ENCODE results near the gene ITGB2. TPM values are rescaled to one million over a fixed set of nuclear protein-coding genes. Genes with fewer than 3 reads are reported as not detected.
"Not testable (repeated sequence)": the region's sequence is repeated elsewhere in the genome, so short reads cannot be mapped to it uniquely, and the experiment has no call there.

The ITGB2 gene
- polyA plus RNA-seq, 1 donor: 17.1 TPM

DNA sequence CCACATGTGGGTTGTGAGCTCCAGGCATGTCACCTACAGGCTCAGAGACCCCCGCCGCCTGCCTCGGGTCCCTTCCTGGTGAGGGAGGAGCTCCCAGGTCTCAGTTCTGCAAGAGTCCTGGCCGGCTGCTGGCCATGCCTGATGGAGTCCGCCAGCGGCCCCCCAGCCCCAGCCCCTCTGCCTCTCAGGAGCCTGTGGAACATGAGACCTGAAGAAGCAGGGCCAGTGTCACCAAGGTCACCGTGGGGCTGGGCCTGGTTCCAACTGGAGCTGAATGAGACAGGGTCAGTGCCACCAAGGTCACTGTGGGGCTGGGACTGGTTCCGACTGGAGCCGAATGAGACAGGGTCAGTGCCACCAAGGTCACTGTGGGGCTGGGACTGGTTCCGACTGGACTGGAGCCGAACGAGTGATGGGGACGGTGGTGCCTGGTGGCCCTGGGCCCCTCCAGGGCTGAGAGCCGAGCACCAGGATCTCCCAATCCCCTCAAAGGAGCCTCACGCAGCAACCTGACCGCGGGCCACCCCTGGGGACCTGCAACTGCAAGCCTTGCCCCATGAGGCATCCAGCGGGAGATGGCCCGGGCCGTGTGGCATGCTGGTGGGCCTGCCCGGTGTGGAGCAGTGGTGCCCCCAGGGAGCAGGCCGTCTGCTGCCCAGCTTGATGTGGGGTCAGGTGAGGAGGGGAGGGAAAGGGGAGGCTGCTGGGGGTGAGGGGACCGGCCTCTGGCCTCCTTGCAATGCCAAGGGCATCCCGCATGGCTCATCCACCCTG lies 32.7 kb downstream of the ITGB2 start:
- no peak overlapping the region for H3K27ac ChIP-seq (ENCODE audit: low read length)
- H3K9me3 ChIP-seq (ENCODE audit: control insufficient read depth, low read depth, low read length): no peaks in the 10 kb centered on the region
- H3K4me3 ChIP-seq (ENCODE audit: low read length): no peak overlapping the region
- H3K27me3 ChIP-seq (ENCODE audit: control insufficient read depth, insufficient read depth, low read length): peaks cover 4% of the 10 kb centered on the region
- DNase-seq: no peak
- no peaks in the 10 kb centered on the region for H3K4me1 ChIP-seq (ENCODE audit: control insufficient read depth, insufficient read depth, low read length)
- no peaks in the 10 kb centered on the region for H3K36me3 ChIP-seq (ENCODE audit: control insufficient read depth, insufficient read depth, low read length)
- WGBS (ENCODE audit: insufficient coverage, low lambda C conversion rate): no CpG with 5 or more reads among the region's 24 CpGs

DNA sequence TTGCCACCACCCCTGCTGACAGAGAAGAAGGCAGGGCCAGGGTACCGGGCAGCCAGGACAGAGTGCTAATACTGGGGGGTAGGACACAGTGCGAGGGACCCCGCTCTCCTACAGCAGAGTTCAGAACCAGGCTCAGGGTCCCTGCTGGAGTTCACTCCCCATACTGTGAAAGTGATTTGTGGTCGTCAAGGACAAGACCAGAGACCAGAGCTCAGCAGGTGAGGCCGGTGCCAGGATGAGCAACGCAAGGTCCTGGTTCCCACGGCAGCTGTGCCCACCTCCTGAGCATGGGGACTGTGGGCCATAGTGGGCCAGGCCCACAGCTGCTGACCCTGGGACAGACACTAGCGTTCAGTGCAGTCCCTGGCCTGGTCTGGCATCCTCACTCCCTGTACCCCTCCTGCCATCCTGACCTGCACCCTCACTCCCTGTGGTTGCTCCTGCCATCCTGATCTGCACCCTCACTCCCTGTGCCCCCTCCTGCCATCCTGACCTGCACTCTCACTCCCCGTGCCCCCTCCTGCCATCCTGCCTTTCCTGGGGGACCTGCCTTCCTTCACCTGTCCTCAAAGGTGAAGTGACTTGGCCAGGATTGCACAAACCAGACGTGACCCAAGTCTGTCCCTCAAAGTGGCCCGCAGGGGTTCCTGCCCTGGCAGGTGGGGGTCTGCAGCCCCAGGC lies 33.4 kb downstream of the ITGB2 start:
- WGBS (ENCODE audit: insufficient coverage, low lambda C conversion rate): no CpG with 5 or more reads among the region's 11 CpGs
- H3K4me1 ChIP-seq (ENCODE audit: control insufficient read depth, insufficient read depth, low read length): peaks cover under 1% of the 10 kb centered on the region
- no peak overlapping the region for H3K4me3 ChIP-seq (ENCODE audit: low read length)
- no peak overlapping the region for H3K27ac ChIP-seq (ENCODE audit: low read length)
- H3K36me3 ChIP-seq (ENCODE audit: control insufficient read depth, insufficient read depth, low read length): no peaks in the 10 kb centered on the region
- H3K9me3 ChIP-seq (ENCODE audit: control insufficient read depth, low read depth, low read length): no peaks in the 10 kb centered on the region
- H3K27me3 ChIP-seq (ENCODE audit: control insufficient read depth, insufficient read depth, low read length): peaks cover 2% of the 10 kb centered on the region
- DNase-seq: no peak

DNA sequence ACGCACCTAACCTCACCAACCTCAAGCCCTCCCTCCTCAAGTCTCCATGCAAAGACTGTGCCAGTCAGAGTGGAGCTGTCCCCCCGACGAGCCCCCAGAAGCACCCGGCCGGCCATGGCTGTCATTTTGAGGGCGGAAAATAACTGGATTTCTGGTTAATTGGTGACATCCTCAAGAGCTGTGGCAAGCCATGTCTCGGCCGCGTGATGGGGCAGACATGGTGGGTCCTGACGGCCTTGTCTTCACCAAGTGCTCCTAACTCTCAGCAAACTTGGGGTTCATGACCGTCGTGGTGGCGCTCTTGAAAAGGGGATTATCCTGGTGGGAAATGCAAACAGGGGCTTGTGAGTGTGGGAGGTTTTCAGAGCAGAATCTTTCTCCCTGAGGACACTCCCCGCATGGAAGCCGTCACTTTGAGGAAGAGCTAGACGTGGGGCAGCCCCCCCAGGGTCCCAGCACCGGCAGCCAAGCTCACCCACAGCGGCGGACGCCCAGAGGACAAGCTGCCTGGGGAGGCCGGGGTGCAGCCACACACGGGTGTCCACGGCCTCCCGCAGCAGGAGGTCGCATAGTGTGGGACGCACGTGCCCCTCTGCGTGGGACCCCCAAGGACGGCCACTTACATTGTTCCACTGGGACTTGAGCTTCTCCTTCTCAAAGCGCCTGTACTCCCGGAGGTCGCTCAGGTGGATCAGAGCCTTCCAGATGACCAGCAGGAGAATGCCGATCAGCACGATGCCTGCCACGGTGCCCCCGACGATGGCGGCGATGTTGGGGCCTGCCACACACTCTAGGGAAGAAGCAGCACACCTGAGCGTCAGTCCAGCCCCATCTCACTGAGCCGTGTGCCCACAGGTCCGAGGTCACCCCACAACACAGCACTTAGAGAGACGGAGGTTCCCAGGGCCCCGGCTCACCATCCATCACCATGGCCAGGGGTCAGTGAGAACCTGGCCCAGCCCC lies 34.3 kb downstream of the ITGB2 start:
- H3K36me3 ChIP-seq (ENCODE audit: control insufficient read depth, insufficient read depth, low read length): no peaks in the 10 kb centered on the region
- H3K27ac ChIP-seq (ENCODE audit: low read length): no peak overlapping the region
- no CpG with 5 or more reads among the region's 44 CpGs for WGBS (ENCODE audit: insufficient coverage, low lambda C conversion rate)
- H3K4me1 ChIP-seq (ENCODE audit: control insufficient read depth, insufficient read depth, low read length): peaks cover 9% of the 10 kb centered on the region
- DNase-seq: no peak
- H3K27me3 ChIP-seq (ENCODE audit: control insufficient read depth, insufficient read depth, low read length): no peaks in the 10 kb centered on the region
- H3K9me3 ChIP-seq (ENCODE audit: control insufficient read depth, low read depth, low read length): no peaks in the 10 kb centered on the region
- H3K4me3 ChIP-seq (ENCODE audit: low read length): no peak overlapping the region

DNA sequence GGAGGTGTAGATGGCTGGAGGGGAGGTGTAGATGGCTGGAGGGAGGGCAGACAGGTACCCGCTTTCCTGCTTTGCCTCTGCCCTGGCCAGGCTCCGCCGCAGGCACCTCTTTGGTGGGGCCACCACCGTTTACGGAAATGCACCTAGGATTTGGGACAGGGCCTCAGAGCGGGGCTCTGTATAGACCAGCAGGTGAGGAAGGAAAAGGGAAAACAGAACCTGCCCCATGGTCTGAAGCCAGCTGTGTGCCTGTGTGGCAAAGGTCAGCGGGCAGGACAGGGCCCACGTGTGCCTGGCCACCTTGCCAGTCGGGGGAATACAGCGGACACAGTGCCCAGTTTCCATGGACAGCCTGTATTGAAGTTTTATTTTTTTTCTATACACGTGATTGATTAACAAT lies 35.1 kb downstream of the ITGB2 start:
- no CpG with 5 or more reads among the region's 11 CpGs for WGBS (ENCODE audit: insufficient coverage, low lambda C conversion rate)
- H3K4me3 ChIP-seq (ENCODE audit: low read length): no peak overlapping the region
- H3K9me3 ChIP-seq (ENCODE audit: control insufficient read depth, low read depth, low read length): no peaks in the 10 kb centered on the region
- no peaks in the 10 kb centered on the region for H3K36me3 ChIP-seq (ENCODE audit: control insufficient read depth, insufficient read depth, low read length)
- no peaks in the 10 kb centered on the region for H3K27me3 ChIP-seq (ENCODE audit: control insufficient read depth, insufficient read depth, low read length)
- peaks cover 10% of the 10 kb centered on the region for H3K4me1 ChIP-seq (ENCODE audit: control insufficient read depth, insufficient read depth, low read length)
- DNase-seq: no peak
- H3K27ac ChIP-seq (ENCODE audit: low read length): no peak overlapping the region

DNA sequence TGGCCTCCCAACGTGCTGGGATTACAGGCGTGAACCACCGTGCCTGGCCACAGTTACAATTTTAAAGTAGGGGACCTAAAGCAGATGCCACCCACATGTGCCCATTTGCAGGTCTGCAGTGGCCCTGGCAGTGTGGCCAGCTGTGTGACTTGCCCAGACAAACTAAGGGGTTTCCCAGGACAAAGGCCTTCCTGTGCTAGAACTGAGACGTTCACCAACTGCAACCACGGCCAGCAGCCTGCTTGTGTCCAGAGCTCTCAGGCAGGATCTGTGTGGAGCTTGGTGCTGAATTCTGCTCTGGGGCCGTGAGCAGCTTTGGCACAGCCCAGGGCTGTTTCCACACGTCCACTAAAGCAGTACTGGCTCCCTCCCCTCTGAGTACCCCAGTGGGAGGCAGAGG lies 36.6 kb downstream of the ITGB2 start:
- peaks cover 10% of the 10 kb centered on the region for H3K4me1 ChIP-seq (ENCODE audit: control insufficient read depth, insufficient read depth, low read length)
- H3K36me3 ChIP-seq (ENCODE audit: control insufficient read depth, insufficient read depth, low read length): no peaks in the 10 kb centered on the region
- no peak for DNase-seq
- no peaks in the 10 kb centered on the region for H3K9me3 ChIP-seq (ENCODE audit: control insufficient read depth, low read depth, low read length)
- H3K27me3 ChIP-seq (ENCODE audit: control insufficient read depth, insufficient read depth, low read length): no peaks in the 10 kb centered on the region
- H3K27ac ChIP-seq (ENCODE audit: low read length): no peak overlapping the region
- no CpG with 5 or more reads among the region's 7 CpGs for WGBS (ENCODE audit: insufficient coverage, low lambda C conversion rate)
- no peak overlapping the region for H3K4me3 ChIP-seq (ENCODE audit: low read length)

DNA sequence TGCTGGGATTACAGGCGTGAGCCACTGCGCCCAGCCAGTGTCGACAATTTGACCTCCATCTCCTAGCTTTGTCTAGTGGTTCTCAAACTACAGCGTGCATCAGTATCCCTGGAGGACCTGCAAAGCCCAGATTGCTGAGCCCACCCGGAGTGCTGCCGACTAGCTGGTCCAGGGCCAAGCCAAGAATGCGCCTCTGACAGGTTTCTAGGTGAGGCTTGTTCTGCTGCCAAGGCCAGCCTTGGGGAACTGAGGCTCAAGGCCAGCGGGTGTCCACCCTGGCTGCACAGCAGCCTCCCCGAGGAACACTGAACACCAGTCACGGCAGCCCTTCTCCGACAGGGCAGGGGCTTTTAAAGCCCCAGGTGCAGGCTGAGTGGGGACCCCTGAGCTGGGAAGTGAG lies 37.4 kb downstream of the ITGB2 start:
- H3K27me3 ChIP-seq (ENCODE audit: control insufficient read depth, insufficient read depth, low read length): no peaks in the 10 kb centered on the region
- H3K4me1 ChIP-seq (ENCODE audit: control insufficient read depth, insufficient read depth, low read length): peaks cover 18% of the 10 kb centered on the region
- H3K36me3 ChIP-seq (ENCODE audit: control insufficient read depth, insufficient read depth, low read length): no peaks in the 10 kb centered on the region
- DNase-seq: no peak
- no peak overlapping the region for H3K4me3 ChIP-seq (ENCODE audit: low read length)
- no peaks in the 10 kb centered on the region for H3K9me3 ChIP-seq (ENCODE audit: control insufficient read depth, low read depth, low read length)
- WGBS (ENCODE audit: insufficient coverage, low lambda C conversion rate): no CpG with 5 or more reads among the region's 11 CpGs
- no peak overlapping the region for H3K27ac ChIP-seq (ENCODE audit: low read length)

DNA sequence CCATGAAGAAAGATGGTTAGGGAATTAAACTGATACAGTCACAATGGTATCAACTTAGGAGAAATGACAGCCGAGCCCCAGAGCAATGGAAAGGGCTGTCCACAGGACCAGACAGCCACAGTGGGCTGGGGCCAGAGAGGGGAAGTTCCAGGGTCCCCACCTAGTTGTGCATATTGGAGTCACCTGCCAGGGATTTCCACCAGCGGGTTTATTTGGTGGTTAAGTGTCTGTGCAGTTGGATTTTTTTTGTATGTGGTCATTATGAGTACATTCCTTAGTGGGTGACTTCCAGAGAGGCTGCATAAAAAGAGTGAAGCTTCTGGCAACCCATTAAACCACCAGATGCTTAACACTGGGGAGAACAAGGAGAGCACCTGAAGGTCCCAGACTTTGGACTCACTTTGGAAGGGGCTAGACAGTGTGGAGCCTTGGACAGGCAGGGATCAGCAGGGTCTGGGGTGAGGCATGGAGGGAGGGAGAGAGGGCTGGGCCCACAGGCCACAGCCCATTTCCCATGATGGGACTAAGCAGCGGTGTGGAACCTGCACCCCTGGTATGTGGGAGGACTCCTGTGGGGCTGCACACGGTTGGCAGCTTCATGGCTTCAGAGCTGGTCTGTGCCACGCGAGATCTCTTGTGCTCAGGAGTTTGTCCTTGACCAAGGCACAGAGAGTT lies 39.4 kb downstream of the ITGB2 start:
- peaks cover 26% of the 10 kb centered on the region for H3K4me1 ChIP-seq (ENCODE audit: control insufficient read depth, insufficient read depth, low read length)
- H3K9me3 ChIP-seq (ENCODE audit: control insufficient read depth, low read depth, low read length): no peaks in the 10 kb centered on the region
- WGBS (ENCODE audit: insufficient coverage, low lambda C conversion rate): no CpG with 5 or more reads among the region's 6 CpGs
- H3K4me3 ChIP-seq (ENCODE audit: low read length): no peak overlapping the region
- no peaks in the 10 kb centered on the region for H3K27me3 ChIP-seq (ENCODE audit: control insufficient read depth, insufficient read depth, low read length)
- H3K27ac ChIP-seq (ENCODE audit: low read length): peak overlapping the region; percentile 77
- no peak for DNase-seq
- H3K36me3 ChIP-seq (ENCODE audit: control insufficient read depth, insufficient read depth, low read length): no peaks in the 10 kb centered on the region

DNA sequence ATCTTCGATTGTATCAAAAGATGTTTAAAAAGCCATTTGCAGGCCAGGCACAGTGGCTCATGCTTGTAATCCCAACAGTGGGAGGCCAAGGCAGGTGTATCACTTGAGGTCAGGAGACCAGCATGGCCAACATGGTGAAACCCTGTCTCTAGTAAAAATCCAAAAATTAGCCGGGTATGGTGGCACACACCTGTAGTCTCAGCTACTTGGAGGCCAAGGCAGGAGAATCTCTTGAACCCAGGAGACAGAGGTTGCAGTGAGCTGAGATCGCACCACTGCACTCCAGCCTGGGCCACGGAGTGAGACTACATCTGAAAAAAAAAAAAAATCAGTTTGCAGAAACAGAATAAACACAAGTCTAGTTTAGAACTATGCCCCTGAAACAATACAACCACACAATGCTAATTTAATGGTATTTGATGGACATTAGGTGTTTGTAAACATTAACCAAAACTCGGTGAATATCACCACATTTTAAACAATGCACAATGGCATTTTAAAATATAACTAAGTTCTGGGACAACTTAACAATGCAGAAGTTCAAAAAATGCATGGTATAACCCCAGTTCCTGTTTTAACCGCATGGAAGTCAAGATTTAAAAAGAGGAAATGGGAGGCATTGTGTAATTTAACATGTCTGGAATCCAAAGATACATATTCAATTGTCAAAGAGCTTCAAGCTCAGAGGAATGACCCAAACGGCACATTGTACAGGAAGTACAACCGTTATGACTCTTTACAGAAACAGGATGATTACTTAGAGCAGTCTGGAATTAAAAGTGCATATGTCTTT lies 40.1 kb downstream of the ITGB2 start:
- no peak overlapping the region for H3K4me3 ChIP-seq (ENCODE audit: low read length)
- 69% methylated on average over 3 of the region's 8 CpGs for WGBS (ENCODE audit: insufficient coverage, low lambda C conversion rate)
- peaks cover 2% of the 10 kb centered on the region for H3K9me3 ChIP-seq (ENCODE audit: control insufficient read depth, low read depth, low read length)
- no peak for DNase-seq
- H3K36me3 ChIP-seq (ENCODE audit: control insufficient read depth, insufficient read depth, low read length): no peaks in the 10 kb centered on the region
- peaks cover 27% of the 10 kb centered on the region for H3K4me1 ChIP-seq (ENCODE audit: control insufficient read depth, insufficient read depth, low read length)
- no peaks in the 10 kb centered on the region for H3K27me3 ChIP-seq (ENCODE audit: control insufficient read depth, insufficient read depth, low read length)
- peak overlapping the region; percentile 77 for H3K27ac ChIP-seq (ENCODE audit: low read length)

DNA sequence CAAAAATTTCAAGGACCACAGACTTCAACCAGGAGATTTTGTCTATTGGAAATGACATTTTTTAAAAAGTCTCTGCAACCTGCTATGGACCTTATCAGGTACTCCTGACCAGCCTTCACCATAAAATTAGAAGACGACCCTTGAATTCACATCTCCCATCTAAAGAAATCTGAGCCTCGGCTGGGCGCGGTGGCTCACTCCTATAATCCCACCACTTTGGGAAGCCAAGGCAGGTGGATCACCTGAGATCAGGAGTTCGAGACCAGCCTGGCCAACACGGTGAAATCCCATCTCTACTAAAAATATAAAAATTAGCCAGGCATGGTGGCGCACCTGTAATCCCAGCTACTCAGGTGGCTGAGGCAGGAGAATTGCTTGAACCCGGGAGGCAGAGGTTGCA lies 41.5 kb downstream of the ITGB2 start:
- Histone ChIP-seq H3K4me1 (ENCODE audit: control insufficient read depth, insufficient read depth, low read length) (peaks cover 32% of the 10 kb centered on the region), H3K27ac (ENCODE audit: low read length) (peak overlapping the region; percentile 85)
- not testable (repeated sequence) for H3K36me3 ChIP-seq (ENCODE audit: control insufficient read depth, insufficient read depth, low read length); H3K4me3 ChIP-seq (ENCODE audit: low read length); H3K27me3 ChIP-seq (ENCODE audit: control insufficient read depth, insufficient read depth, low read length); DNase-seq; H3K9me3 ChIP-seq (ENCODE audit: control insufficient read depth, low read depth, low read length)
- WGBS (ENCODE audit: insufficient coverage, low lambda C conversion rate): no CpG with 5 or more reads among the region's 8 CpGs
